HUES48 (cell line): ENCODE measurements around the gene CAPZA1.

Experiments used
- H3K27ac ChIP-seq: one replicate; pipeline ENCODE4 v1.7.0; 2013; ENCODE audit warnings: low read depth, low read length, inconsistent platforms
- H3K27me3 ChIP-seq: 2 replicates; pipeline ENCODE4 v1.6.1; 2013; ENCODE audit warnings: mild to moderate bottlenecking, low read length; ENCODE audit not compliant: control insufficient read depth, insufficient read depth
- H3K36me3 ChIP-seq: 2 replicates; pipeline ENCODE4 v1.6.1; 2013; ENCODE audit warnings: low read length; ENCODE audit not compliant: control insufficient read depth, insufficient read depth
- H3K4me1 ChIP-seq: 2 replicates; pipeline ENCODE4 v1.6.1; 2013; ENCODE audit warnings: mild to moderate bottlenecking, low read length; ENCODE audit not compliant: control insufficient read depth, insufficient read depth
- H3K4me3 ChIP-seq: 2 replicates; pipeline ENCODE4 v1.5.1; 2013; ENCODE audit warnings: mild to moderate bottlenecking, low read depth, low read length
- H3K9ac ChIP-seq: 2 replicates; pipeline ENCODE4 v1.6.1; 2013; ENCODE audit warnings: mild to moderate bottlenecking, low read depth, low read length, moderate library complexity
- H3K9me3 ChIP-seq: 2 replicates; pipeline ENCODE4 v1.6.1; 2013; ENCODE audit warnings: low read length; ENCODE audit not compliant: control insufficient read depth, insufficient read depth

CAPZA1 gene

DNA sequence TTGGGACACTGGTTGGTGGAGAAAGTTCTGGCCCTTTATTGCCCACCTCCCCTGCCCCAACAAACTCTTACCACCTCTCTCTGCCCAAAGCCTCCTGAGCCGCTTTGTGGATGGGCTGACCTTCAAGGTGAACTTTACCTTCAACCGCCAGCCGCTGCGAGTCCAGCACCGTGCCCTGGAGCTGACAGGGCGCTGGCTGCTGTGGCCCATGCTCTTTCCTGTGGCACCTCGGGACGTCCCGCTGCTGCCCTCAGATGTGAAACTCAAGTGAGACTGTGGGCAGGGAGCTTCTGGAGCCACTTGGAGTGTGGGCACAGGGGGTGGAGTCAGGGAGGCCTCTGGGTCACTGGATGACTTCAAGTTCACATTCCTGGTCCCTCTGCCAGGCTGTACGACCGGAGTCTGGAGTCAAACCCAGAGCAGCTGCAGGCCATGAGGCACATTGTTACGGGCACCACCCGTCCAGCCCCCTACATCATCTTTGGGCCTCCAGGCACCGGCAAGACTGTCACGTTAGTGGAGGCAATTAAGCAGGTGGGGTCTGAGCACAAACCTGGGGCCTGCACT lies 74.8 kb downstream of the CAPZA1 start:
- Histone ChIP-seq H3K4me3 (no peak overlapping the region), H3K27ac (no peak overlapping the region), H3K4me1 (peaks cover 6% of the 10 kb centered on the region), H3K9me3 (no peaks in the 10 kb centered on the region), H3K27me3 (peaks cover 8% of the 10 kb centered on the region), H3K9ac (no peak overlapping the region), H3K36me3 (peaks cover 57% of the 10 kb centered on the region)

DNA sequence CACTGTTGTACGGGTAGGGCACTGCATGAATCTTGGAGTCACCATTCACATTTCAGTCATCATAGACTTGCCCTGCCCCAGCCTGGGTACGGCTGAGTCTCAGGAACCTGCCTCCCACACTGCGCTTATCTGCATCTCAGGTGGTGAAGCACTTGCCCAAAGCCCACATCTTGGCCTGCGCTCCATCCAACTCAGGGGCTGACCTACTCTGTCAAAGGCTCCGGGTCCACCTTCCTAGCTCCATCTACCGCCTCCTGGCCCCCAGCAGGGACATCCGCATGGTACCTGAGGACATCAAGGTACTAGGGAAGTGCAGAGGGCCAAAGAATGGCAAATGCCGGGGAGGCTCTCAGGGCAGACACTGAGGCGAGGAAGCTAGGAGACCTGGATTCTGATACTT lies 75.6 kb downstream of the CAPZA1 start:
- peaks cover 64% of the 10 kb centered on the region for H3K36me3 ChIP-seq

DNA sequence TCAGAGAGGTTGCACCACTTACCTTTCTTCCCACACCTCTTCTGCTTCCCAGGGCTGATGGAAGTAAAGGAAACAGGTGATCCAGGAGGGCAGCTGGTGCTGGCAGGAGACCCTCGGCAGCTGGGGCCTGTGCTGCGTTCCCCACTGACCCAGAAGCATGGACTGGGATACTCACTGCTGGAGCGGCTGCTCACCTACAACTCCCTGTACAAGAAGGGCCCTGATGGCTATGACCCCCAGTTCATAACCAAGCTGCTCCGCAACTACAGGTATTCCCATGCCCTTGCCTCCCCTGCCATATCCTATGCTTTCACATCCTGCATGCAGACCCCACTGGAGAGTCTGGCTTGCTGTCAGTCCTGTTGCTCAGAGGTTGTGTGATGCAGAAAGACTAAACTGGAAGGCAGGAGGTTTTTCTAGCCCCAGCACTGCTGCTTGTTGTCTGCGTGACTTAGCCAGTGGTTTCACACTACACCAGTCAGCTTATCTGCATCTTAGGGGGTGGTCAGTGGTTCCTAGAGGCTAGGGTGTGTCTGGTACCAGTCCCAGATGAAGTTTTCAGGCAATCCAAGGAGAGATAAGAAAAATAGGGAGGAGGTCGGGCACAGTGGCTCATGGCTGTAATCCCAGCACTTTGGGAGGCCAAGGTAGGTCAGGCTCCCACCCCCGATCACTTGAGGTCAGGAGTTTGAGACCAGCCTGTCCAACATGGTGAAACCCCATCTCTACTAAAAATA lies 77.1 kb downstream of the CAPZA1 start:
- Histone ChIP-seq H3K27ac (no peak overlapping the region), H3K36me3 (peaks cover 60% of the 10 kb centered on the region)

More for the DNA sequence above, 75.6 kb downstream of the CAPZA1 start:
- peaks cover 12% of the 10 kb centered on the region for H3K4me1 ChIP-seq
- H3K27ac ChIP-seq, result no peak overlapping the region
- no peak overlapping the region for H3K4me3 ChIP-seq
- no peaks in the 10 kb centered on the region for H3K9me3 ChIP-seq
- H3K27me3 ChIP-seq, result peaks cover 15% of the 10 kb centered on the region
- no peak overlapping the region for H3K9ac ChIP-seq

DNA sequence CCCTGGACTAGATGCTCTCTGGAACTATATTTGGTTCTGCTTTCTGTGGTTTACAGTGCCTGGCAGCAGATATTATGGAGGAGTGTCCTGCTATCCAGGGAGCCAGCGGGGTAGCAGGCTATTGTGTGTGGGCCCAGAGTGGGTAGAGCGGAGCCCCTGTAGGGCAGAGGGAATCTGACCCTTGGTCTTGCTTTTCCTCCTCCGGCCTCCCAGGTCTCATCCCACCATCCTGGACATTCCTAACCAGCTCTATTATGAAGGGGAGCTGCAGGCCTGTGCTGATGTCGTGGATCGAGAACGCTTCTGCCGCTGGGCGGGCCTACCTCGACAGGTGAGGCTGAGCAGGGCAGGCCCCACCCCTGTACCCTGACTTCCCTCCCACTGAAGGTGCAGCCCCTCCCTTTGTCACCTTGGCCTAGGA lies 78.2 kb downstream of the CAPZA1 start:
- H3K36me3 ChIP-seq, result peaks cover 55% of the 10 kb centered on the region
- no peak overlapping the region for H3K9ac ChIP-seq
- H3K4me1 ChIP-seq, result peaks cover 29% of the 10 kb centered on the region
- no peaks in the 10 kb centered on the region for H3K9me3 ChIP-seq
- H3K27ac ChIP-seq, result no peak overlapping the region
- peaks cover 30% of the 10 kb centered on the region for H3K27me3 ChIP-seq
- no peak overlapping the region for H3K4me3 ChIP-seq

More for the DNA sequence above, 77.1 kb downstream of the CAPZA1 start:
- H3K27me3 ChIP-seq, result peaks cover 21% of the 10 kb centered on the region
- H3K4me1 ChIP-seq, result peaks cover 27% of the 10 kb centered on the region
- H3K4me3 ChIP-seq, result no peak overlapping the region
- no peak overlapping the region for H3K9ac ChIP-seq
- H3K9me3 ChIP-seq, result no peaks in the 10 kb centered on the region

DNA sequence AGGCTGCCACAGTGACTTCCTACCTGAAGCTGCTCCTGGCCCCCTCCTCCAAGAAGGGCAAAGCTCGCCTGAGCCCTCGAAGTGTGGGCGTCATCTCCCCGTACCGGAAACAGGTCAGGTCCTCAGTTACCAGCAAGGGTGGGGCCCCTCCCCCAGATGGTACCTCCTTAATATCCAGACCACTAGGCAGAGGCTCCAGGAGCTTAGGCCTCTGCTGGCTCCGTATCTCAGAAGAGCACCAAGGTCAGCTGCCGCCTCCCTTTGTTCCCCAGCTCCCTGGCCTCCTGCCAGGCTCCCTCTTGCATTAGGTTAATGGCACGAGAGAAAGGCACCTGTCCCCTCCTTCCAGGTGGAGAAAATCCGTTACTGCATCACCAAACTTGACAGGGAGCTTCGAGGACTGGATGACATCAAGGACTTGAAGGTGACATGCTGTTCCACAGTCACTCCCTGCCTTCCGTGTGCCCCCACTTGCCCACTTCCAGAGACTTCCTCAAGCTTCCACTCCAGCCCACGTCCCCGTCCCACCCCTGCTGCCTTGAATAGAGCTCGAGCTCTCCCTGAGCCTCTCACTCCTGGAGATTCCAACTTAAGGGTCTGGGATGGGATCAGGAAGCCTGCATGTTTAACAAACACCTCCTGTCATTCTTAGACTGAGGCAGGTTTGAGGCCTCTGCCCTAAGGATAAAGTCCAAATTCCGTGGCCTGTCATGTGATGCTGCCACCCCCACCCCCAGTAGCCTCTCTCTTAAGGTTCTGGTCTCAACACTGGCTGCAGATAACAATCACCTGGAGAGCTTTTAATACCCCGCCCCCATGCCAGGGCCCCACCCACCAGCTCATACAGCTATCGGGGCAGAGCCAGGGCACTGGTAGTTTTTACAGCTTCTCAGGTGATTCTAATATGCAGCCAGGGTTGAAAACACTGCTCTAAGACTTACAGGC lies 79.0 kb downstream of the CAPZA1 start:
- Histone ChIP-seq H3K9me3 (no peaks in the 10 kb centered on the region), H3K36me3 (peaks cover 51% of the 10 kb centered on the region), H3K9ac (no peak overlapping the region), H3K4me3 (no peak overlapping the region), H3K4me1 (peaks cover 29% of the 10 kb centered on the region), H3K27me3 (peaks cover 37% of the 10 kb centered on the region), H3K27ac (peak overlapping the region; percentile 87)

DNA sequence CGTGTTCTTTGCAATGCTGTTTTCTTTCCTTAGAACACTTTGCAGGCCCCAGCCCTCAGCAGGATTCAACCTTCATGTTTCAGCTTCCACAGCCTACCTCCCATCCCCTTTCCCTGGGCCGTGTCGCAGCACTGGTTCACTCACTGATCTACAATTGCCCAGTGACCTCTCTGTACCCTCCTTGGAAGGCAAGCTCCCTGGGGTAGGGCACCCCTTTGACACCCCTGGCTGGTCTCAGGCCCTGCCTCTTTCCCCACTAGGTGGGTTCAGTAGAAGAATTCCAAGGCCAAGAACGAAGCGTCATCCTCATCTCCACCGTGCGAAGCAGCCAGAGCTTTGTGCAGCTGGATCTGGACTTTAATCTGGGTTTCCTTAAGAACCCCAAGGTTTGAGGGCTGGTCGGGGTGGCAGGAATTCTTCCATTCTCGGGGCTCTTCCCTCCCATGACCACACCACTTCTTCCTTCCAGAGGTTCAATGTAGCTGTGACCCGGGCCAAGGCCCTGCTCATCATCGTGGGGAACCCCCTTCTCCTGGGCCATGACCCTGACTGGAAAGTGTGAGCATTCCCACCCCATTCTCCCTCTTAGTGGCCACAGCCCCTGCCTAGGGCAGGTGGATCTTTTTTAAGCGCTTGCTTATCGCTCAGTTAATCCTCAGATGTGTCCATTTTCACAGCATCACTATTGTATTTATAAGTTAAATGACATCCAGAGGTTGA lies 80.0 kb downstream of the CAPZA1 start:
- Histone ChIP-seq H3K9ac (no peak overlapping the region), H3K9me3 (no peaks in the 10 kb centered on the region), H3K27me3 (peaks cover 46% of the 10 kb centered on the region), H3K27ac (peak overlapping the region; percentile 87), H3K4me3 (no peak overlapping the region), H3K36me3 (peaks cover 41% of the 10 kb centered on the region), H3K4me1 (peaks cover 33% of the 10 kb centered on the region)

DNA sequence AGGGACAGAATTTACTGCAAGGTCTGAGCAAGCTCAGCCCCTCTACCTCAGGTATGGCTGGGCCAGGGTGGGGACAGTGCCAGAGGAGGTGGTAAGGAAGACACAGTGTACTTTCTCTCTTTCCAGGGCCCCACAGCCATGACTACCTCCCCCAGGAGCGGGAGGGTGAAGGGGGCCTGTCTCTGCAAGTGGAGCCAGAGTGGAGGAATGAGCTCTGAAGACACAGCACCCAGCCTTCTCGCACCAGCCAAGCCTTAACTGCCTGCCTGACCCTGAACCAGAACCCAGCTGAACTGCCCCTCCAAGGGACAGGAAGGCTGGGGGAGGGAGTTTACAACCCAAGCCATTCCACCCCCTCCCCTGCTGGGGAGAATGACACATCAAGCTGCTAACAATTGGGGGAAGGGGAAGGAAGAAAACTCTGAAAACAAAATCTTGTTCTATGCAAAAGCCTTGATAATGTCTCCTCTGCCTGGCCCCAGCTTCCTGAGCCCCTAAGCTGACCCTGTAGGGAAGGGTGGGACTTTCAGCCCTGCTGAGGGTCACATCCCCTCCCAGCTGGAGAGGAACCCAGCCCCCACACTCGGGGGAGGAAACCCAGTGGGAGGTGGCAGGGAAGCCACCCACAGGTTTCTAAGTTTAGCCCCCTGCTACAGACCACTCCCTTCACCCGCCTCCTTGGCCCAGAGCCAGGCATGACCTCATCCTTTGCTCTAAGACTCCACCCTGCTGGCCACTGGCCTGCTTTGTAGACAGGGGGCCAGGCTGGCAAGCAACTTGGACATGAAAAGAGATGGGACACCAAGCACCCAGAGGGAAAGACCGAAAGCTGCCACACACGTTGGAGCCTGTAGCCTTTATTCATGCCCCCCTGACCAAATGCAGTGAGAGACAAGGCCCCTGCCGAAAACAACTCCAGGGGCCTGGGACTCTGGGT lies 80.9 kb downstream of the CAPZA1 start:
- peak overlapping the region; percentile 87 for H3K27ac ChIP-seq
- no peak overlapping the region for H3K4me3 ChIP-seq
- no peaks in the 10 kb centered on the region for H3K9me3 ChIP-seq
- H3K36me3 ChIP-seq, result peaks cover 32% of the 10 kb centered on the region
- peaks cover 40% of the 10 kb centered on the region for H3K4me1 ChIP-seq
- no peak overlapping the region for H3K9ac ChIP-seq
- peaks cover 49% of the 10 kb centered on the region for H3K27me3 ChIP-seq

DNA sequence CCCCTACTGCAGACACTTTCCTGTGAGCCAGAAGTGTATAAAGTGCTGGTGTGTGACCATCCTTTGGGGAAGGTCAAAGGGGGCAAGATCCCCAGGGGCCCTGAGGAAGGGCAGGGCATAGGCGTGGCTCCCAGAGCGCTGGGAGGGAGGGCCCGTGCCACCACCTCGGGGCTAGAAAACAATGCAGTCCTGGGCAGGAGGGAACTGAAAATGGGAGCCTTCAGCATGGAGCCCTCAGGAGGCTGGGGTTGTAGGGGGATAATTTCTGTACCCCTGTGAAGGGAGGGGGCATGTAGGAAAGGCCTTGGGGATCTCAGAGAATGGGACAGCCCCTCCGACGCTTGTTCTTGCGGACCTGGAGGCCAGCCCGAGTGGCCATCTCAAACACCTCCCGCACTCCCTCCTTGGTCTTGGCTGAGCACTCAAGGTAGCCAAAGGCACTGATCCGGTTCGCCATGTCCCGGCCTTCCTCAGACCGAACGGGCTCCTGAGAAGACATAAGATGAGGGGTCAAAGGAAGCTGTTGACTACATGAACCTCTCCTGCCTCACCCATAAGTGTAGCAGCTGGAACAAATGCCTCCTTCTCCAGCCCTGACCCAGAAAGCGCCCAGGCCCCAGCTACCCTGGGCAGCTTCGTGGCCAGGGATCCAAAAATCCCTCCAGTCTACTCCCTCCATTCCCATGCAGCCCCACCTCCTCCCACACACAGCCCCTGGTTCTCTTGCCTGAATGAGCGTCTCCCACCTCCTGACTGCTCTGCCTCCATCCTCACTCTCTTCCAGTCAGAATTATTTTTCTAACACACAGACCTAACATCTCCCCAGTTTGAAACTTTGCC lies 81.8 kb downstream of the CAPZA1 start:
- Histone ChIP-seq H3K9me3 (no peaks in the 10 kb centered on the region), H3K27me3 (peaks cover 56% of the 10 kb centered on the region), H3K36me3 (peaks cover 27% of the 10 kb centered on the region), H3K27ac (peak overlapping the region; percentile 87), H3K4me1 (peaks cover 46% of the 10 kb centered on the region), H3K9ac (no peak overlapping the region), H3K4me3 (no peak overlapping the region)

DNA sequence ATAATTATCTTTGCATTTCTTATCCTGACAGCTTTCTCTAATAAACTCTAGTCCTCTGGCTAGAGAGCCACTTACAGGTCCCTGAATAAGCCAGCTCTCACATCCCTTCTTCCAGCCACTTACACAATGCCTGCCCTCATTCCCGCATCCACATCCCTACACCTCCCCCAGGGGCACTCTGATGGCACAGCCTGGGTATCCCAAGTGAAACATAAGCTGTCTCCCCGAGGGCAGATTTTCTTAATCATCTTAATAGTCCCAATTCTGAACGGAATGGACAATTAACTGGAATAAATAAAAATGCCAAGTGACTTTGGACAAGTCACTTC lies 82.4 kb downstream of the CAPZA1 start:
- Histone ChIP-seq H3K9ac (no peak overlapping the region), H3K4me3 (no peak overlapping the region), H3K9me3 (no peaks in the 10 kb centered on the region), H3K36me3 (peaks cover 22% of the 10 kb centered on the region), H3K27ac (no peak overlapping the region), H3K4me1 (peaks cover 46% of the 10 kb centered on the region), H3K27me3 (peaks cover 56% of the 10 kb centered on the region)
